OCI-LY3 (cell line): ENCODE data around the gene RAB32.

Experiments used
- H2AFZ ChIP-seq: fragments of 200-600, 300-600 bp; shearing (Covaris generic); 2 replicates; pipeline ENCODE4 v1.6.0; 2014; ENCODE audit warnings: antibody characterized with exemption, low read depth, low read length
- H3K27ac ChIP-seq: fragments of 200-600, 300-600 bp; sonication (generic); 2 replicates; pipeline ENCODE4 v1.5.1; 2014; ENCODE audit warnings: mild to moderate bottlenecking, low read length, moderate library complexity, mixed read lengths
- H3K27me3 ChIP-seq: fragments of 200-600, 300-600 bp; sonication (generic); 2 replicates; pipeline ENCODE4 v1.6.1; 2014; ENCODE audit warnings: low read depth, low read length, mixed read lengths
- H3K36me3 ChIP-seq: fragments of 200-600, 300-600 bp; sonication (generic); replicated peaks from 2 replicates; pipeline ENCODE3; 2014; ENCODE audit warnings: low read depth, low read length, mixed read lengths
- H3K4me1 ChIP-seq: fragments of 300-600, 200-600 bp; sonication (generic); 2 replicates; pipeline ENCODE4 v1.6.1; 2014; ENCODE audit warnings: low read length, mixed read lengths
- H3K4me2 ChIP-seq: fragments of 200-600, 300-600 bp; sonication (generic); 2 replicates; pipeline ENCODE4 v1.6.1; 2014; ENCODE audit warnings: low read length, mixed read lengths
- H3K4me3 ChIP-seq: fragments of 300-600, 200-600 bp; sonication (generic); 2 replicates; pipeline ENCODE4 v1.5.1; 2014; ENCODE audit warnings: antibody characterized with exemption, mild to moderate bottlenecking, low read length, moderate library complexity
- H3K79me2 ChIP-seq: fragments of 300-600, 200-600 bp; shearing (Covaris generic); 2 replicates; pipeline ENCODE4 v1.6.1; 2014; ENCODE audit warnings: mild to moderate bottlenecking, low read length, mixed read lengths
- H3K9ac ChIP-seq: fragments of 300-600, 200-600 bp; shearing (Covaris generic); 2 replicates; pipeline ENCODE4 v1.6.0; 2014; ENCODE audit warnings: mild to moderate bottlenecking, low read length, moderate library complexity
- H3K9me3 ChIP-seq: fragments of 200-600, 300-600 bp; shearing (Covaris generic); 2 replicates; pipeline ENCODE4 v1.6.1; 2014; ENCODE audit warnings: low read length, mixed read lengths; ENCODE audit not compliant: insufficient read depth
- H4K20me1 ChIP-seq: fragments of 200-600, 300-600 bp; sonication (generic); 2 replicates; pipeline ENCODE4 v1.6.1; 2016; ENCODE audit warnings: low read length, mixed read lengths; ENCODE audit not compliant: insufficient read depth
- CTCF ChIP-seq: fragments of 200-600, 300-600 bp; sonication (generic); IDR thresholded peaks from 2 replicates; pipeline ENCODE4 v1.5.1; 2014; ENCODE audit warnings: antibody characterized with exemption, low read length, low read depth
- EZH2phosphoT487 ChIP-seq: fragments of 200-600 bp; shearing (Covaris generic); IDR thresholded peaks from 2 replicates; pipeline ENCODE4 v1.6.1; 2018; ENCODE audit warnings: antibody characterized with exemption, mixed run types, low read depth

The RAB32 gene

GRCh38 chr6:146590492-146590891 is 46.9 kb downstream of the RAB32 start:
- Histone ChIP-seq H3K27ac (no peak overlapping the region), H3K4me3 (no peak overlapping the region), H3K4me1 (no peaks in the 10 kb centered on the region), H3K9me3 (no peaks in the 10 kb centered on the region), H2AFZ (no peak overlapping the region), H4K20me1 (no peaks in the 10 kb centered on the region), H3K79me2 (no peaks in the 10 kb centered on the region), H3K27me3 (no peaks in the 10 kb centered on the region), H3K4me2 (no peak overlapping the region), H3K9ac (no peak overlapping the region), H3K36me3 (no peaks in the 10 kb centered on the region)
- TF ChIP-seq CTCF (no peak), EZH2phosphoT487 (no peak)

- H4K20me1 ChIP-seq: no peaks in the 10 kb centered on the region
- TF ChIP-seq EZH2phosphoT487 (no peak), CTCF (no peak)
- no peak overlapping the region for H3K9ac ChIP-seq
- H3K36me3 ChIP-seq: no peaks in the 10 kb centered on the region
- H3K79me2 ChIP-seq: no peaks in the 10 kb centered on the region
- H3K4me3 ChIP-seq: no peak overlapping the region
- no peak overlapping the region for H2AFZ ChIP-seq
- no peak overlapping the region for H3K4me2 ChIP-seq
- H3K9me3 ChIP-seq: no peaks in the 10 kb centered on the region
- no peaks in the 10 kb centered on the region for H3K27me3 ChIP-seq
- no peak overlapping the region for H3K27ac ChIP-seq
- no peaks in the 10 kb centered on the region; the same call in 1 of the 2 replicates for H3K4me1 ChIP-seq
These were observed 48.8 kb downstream of the RAB32 start for GRCh38 chr6:146592451-146592850.

- Histone ChIP-seq H2AFZ (no peak overlapping the region), H3K27ac (no peak overlapping the region), H3K27me3 (no peaks in the 10 kb centered on the region), H4K20me1 (no peaks in the 10 kb centered on the region), H3K4me1 (no peaks in the 10 kb centered on the region; the same call in 1 of the 2 replicates), H3K36me3 (no peaks in the 10 kb centered on the region), H3K79me2 (no peaks in the 10 kb centered on the region), H3K9me3 (no peaks in the 10 kb centered on the region), H3K9ac (no peak overlapping the region), H3K4me2 (no peak overlapping the region), H3K4me3 (no peak overlapping the region)
- no peak for TF ChIP-seq CTCF
- TF ChIP-seq EZH2phosphoT487: no peak
These were observed 50.4 kb downstream of the RAB32 start for GRCh38 chr6:146593986-146594385.

- Histone ChIP-seq H3K9ac (no peak overlapping the region), H3K27ac (no peak overlapping the region), H3K27me3 (no peaks in the 10 kb centered on the region), H3K4me2 (no peak overlapping the region), H3K9me3 (no peaks in the 10 kb centered on the region), H3K79me2 (no peaks in the 10 kb centered on the region), H4K20me1 (no peaks in the 10 kb centered on the region), H3K36me3 (no peaks in the 10 kb centered on the region), H3K4me3 (no peak overlapping the region), H3K4me1 (no peaks in the 10 kb centered on the region; the same call in 1 of the 2 replicates), H2AFZ (no peak overlapping the region)
- TF ChIP-seq EZH2phosphoT487 (no peak), CTCF (no peak)
These were observed 50.9 kb downstream of the RAB32 start for GRCh38 chr6:146594495-146594894.
